Activated T-cell treated with anti-CD3 and anti-CD28 coated beads for 48 hours (primary cell): ENCODE results near the gene STIM2.

ENCODE experiments used
- DNase-seq: peaks from one replicate; pipeline ENCODE4 v3.0.0-alpha.2; 2020; ENCODE audit warnings: low read depth

Gene STIM2

DNA sequence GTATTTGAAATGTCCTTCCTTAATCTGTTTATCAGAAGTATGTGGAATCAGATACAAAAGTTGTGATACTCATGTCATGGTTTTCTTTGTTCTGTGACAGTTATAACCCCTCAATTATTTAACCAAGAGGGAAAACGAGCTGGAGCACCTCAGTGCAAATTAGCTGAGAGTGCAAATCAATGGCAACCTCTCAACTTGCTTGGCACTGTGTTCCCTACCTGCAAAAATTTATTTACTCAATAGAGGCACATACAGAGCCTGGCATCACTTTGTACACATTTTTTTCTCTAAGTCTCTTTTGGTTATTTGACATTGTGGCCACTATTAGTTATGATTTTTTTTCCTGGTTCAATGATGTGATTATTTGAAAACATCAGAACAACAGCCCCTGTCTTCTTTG, 186.2 kb downstream of the STIM2 start:
- no peak for DNase-seq

DNA sequence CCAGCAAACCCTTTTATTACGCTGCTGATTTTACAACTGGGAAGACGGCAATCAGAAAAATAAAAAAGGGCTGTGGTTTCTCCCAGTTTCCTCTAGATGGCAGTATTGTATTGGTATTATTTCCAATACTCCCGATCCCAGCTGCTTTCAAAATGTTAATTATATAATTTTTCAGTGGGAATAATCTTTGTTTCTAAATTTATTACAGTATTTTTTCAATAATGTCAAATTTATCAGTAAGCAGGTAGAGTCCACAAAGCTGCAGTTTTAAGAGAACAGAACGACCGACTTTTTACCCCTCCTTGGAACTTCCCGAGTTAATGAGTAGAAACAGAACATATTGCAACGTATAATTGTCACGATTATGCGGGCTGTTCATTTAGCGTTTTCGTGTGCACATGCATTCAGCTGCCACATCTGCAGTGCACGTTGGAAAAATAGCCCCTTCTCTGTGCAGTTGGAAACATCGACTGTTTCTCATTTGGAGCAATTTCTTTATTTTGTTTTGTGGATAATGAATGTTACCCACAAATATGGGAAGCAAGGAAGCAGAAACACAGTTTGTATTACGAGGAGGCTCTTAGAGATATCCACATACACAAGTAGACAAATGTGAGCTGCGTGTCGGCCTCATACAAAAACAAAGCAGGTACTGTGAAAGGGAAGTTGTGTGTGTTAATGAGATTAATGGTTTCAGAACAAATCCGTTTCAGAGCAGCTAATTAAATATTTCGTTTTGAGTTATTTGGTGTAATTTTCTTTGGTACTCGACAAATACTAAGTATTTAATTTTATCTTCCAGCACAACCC, 188.0 kb downstream of the STIM2 start:
- DNase-seq = no peak

GRCh38 chr4:27049239-27049829, 188.7 kb downstream of the STIM2 start:
- no peak for DNase-seq

DNA sequence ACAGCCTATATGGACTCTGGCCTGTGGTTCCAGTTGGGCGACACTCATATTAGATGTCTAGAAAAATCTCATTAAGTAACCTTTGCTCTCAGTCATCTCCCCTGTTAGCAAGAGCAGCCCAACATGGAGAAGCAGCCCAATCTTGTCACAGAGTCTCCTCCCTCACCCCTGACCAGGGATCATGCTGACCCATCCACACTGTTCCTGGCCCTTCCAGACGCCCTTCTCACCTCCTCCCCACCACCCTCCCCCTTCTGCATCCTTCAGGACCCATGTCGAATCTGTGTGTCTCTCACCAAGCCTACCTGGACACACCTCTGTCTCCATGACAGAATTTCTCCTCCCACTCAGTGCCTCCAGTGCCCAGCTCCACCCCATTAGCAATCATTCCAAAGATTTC, 190.1 kb downstream of the STIM2 start:
- no peak for DNase-seq

DNA sequence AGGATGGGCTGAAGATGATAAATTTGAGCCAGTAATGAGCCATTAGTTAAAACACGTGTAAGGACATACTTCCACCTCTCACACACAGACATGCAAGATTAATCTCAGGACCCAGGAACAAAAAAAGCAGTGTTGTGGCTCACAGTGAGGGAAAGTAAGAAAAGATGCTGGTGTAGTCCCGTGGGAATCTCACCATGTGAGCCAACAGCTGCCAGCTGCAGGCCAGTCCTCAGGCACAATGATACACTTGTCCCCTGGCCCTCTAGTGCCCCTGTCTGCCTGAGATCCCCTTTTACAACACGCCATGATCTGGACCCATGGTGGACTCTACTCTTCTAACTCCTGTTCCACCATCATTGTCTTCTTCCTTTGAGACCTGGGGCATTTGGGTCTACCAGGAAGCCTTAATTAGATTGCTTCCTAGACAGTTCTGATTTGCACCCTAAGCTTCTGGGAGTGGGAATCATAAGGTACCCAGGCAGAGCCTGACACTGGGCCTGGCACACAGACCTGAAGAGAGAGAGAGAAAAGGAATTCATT, 194.7 kb downstream of the STIM2 start:
- no peak for DNase-seq

DNA sequence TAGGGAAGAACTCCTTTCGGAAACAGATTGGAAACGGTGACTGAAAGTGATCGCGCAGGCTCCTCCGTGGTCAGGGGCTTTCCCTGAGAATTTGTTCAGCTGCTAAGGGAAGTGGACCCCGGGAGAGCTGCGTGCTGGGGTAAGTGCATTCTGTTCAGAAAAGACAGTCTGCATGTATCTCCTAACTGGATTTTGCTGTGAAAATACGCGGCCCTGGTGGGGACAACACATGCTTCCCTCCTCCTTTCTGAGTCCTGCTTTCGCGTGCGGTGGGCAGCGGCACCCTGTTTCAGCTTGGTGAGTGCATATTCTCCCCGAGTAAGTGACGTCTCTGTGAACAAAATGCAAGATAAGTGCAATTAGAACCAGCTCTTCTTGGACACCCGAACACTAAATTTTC, 195.6 kb downstream of the STIM2 start:
- no peak for DNase-seq

- DNase-seq = no peak
These were observed 196.4 kb downstream of the STIM2 start for GRCh38 chr4:27057053-27057452.

- DNase-seq = no peak
These were observed 197.0 kb downstream of the STIM2 start for GRCh38 chr4:27057662-27058061.

- no peak for DNase-seq
These were observed 198.3 kb downstream of the STIM2 start for GRCh38 chr4:27058819-27059406.

DNA sequence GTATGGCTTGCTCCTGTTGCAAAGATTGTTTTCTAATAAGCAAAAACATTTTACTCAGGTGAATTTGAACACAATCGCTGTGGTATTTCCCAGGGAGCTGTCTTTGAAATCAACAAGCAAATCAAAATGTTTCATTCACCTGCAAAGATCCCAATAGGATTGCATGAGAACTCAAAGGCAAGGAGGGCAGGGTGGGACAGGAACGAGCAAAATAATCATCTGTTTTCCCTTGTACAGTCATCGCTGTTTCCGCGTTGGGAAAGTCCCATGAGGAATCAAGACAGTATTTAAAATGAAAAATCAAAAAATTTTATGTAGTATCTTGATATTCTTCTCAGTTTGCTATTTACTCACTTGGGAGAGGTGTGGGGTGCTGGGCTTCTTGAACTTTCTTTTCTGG, 198.8 kb downstream of the STIM2 start:
- DNase-seq = no peak

GRCh38 chr4:27062256-27062655, 201.6 kb downstream of the STIM2 start:
- no peak for DNase-seq

- no peak for DNase-seq
These were observed 205.9 kb downstream of the STIM2 start for GRCh38 chr4:27066591-27066990.

- DNase-seq = no peak
These were observed 207.7 kb downstream of the STIM2 start for GRCh38 chr4:27068151-27068867.
